SKM-1 treated with dmso at 0.1 percent for 144 hours (cell line): ENCODE results near the gene CIDEB.

Experiments
- DNase-seq: peaks from one replicate; lab custom pipeline; 2025; ENCODE audit not compliant: unreplicated experiment; lab: John Stamatoyannopoulos, UW

CIDEB gene

GRCh38 chr14:24270537-24271133 is 37.1 kb downstream of the CIDEB start:
- no peak for DNase-seq

- DNase-seq = no peak
Observed at GRCh38 chr14:24269910-24270536, 37.8 kb downstream of the CIDEB start.

- no peak for DNase-seq
Observed at GRCh38 chr14:24269368-24269767, 38.4 kb downstream of the CIDEB start.

- DNase-seq = no peak
Observed at GRCh38 chr14:24268225-24268624, 39.6 kb downstream of the CIDEB start.

GRCh38 chr14:24267516-24267915 is 40.3 kb downstream of the CIDEB start:
- no peak for DNase-seq

GRCh38 chr14:24266344-24267244 is 41.2 kb downstream of the CIDEB start:
- DNase-seq = no peak

GRCh38 chr14:24264298-24264697 is 43.5 kb downstream of the CIDEB start:
- DNase-seq = no peak

GRCh38 chr14:24263848-24264247 is 43.9 kb downstream of the CIDEB start:
- DNase-seq = no peak

GRCh38 chr14:24262821-24263733 is 44.7 kb downstream of the CIDEB start, which contains the start of gene TGM1:
TGM1 (minus strand) TSS chr14:24263177; CDS start chr14:24262352, 825 bp downstream.
- no peak for DNase-seq

- no peak for DNase-seq
Observed at GRCh38 chr14:24261969-24262327, 45.8 kb downstream of the CIDEB start.

GRCh38 chr14:24261256-24261968 is 46.4 kb downstream of the CIDEB start:
- DNase-seq = no peak

- DNase-seq = no peak
Observed at GRCh38 chr14:24260780-24261157, 47.0 kb downstream of the CIDEB start.

- no peak for DNase-seq
Observed at GRCh38 chr14:24260026-24260779, 47.6 kb downstream of the CIDEB start.

GRCh38 chr14:24259282-24260025 is 48.3 kb downstream of the CIDEB start:
- DNase-seq = no peak

GRCh38 chr14:24258548-24259265 is 49.1 kb downstream of the CIDEB start:
- DNase-seq = no peak

- DNase-seq = no peak
Observed at GRCh38 chr14:24258119-24258518, 49.7 kb downstream of the CIDEB start.

- no peak for DNase-seq
Observed at GRCh38 chr14:24256960-24257359, 50.8 kb downstream of the CIDEB start.
